ENCODE measurements around the gene UQCC2. TPM values are rescaled to one million over a fixed set of nuclear protein-coding genes. Genes with fewer than 3 reads are reported as not detected.

UQCC2 gene
- total and polyA plus RNA-seq, 2 of the 8 experiments (the other 6 are each of a cell fraction or from before 2014, with no cell fraction given) = 52.1 to 104 TPM

DNA sequence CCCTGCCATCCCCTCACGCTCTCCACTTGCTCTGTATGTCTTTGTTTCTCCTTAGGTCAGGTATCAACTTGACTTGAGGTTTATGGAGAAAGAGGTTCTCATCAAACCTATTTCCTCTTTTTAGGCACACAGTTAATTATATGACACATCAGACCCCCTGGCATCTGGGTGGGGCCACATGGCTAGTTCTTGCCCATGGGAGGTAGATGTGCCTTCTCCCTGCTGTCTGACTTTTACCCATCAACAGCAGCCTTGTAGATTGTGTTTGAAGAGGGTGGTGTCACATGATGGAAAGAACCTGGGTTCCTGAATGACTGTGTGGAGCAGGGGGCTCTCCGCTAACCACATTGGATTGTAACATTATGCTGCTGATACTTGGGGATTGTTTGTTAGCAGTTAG is 7.2 kb upstream of the UQCC2 start:
- no peak overlapping the region for H2AK5ac ChIP-seq (ENCODE audit: low read depth, low read length)
- H3K27ac ChIP-seq (ENCODE audit: low read depth, low read length) = no peak overlapping the region
- no peak overlapping the region for H3K9ac ChIP-seq (replicated peaks in 1 of 4; ENCODE audit: extremely low read depth in 1 of 4, low read depth in 3 of 4, low read length in 3 of 4)
- no peak overlapping the region for H2BK15ac ChIP-seq (ENCODE audit: low read length)
- H3K4ac ChIP-seq (replicated peaks; ENCODE audit: insufficient read length, low read depth, low read length) = no peak overlapping the region
- H4K8ac ChIP-seq (ENCODE audit: extremely low read depth, insufficient read depth, low read length) = no peak overlapping the region; the same call in 1 of the 2 replicates
- no peak overlapping the region for H2BK20ac ChIP-seq (ENCODE audit: low read length)
- ChIA-PET POLR2A (ENCODE audit: partially characterized antibody) (no interaction called here), CTCF (ENCODE audit: partially characterized antibody) (interaction anchor here (0.7 kb wide), 1 partner anchor 18 kb away, joined by 3 read pairs; no protein-coding TSS in a partner anchor)
- H3K23ac ChIP-seq (ENCODE audit: insufficient read length) = no peak overlapping the region
- no peak overlapping the region for H2AFZ ChIP-seq (ENCODE audit: low read length)
- no peaks in the 10 kb centered on the region for H3K27me3 ChIP-seq (replicated peaks in 1 of 4; ENCODE audit: control insufficient read depth in 3 of 4, extremely low read depth in 1 of 4, insufficient read depth in 3 of 4, low read length in 3 of 4)
- no peak overlapping the region for H2BK5ac ChIP-seq (ENCODE audit: low read depth, low read length)
- no peak overlapping the region for H3K56ac ChIP-seq (replicated peaks; ENCODE audit: insufficient read length, low read depth, low read length)
- DNase-seq (ENCODE audit: low read depth in 1 of 2, low spot score in 2 of 2) (no peak), FAIRE-seq (no peak)
- H2BK12ac ChIP-seq (ENCODE audit: low read depth, low read length) = no peak overlapping the region
- H3K14ac ChIP-seq (ENCODE audit: insufficient read length) = no peak overlapping the region
- no peaks in the 10 kb centered on the region for H3K23me2 ChIP-seq (ENCODE audit: low read depth, low read length)
- H3K4me3 ChIP-seq (ENCODE audit: extremely low read depth in 1 of 4, insufficient read depth in 2 of 4, low read depth in 3 of 4, low read length in 4 of 4) = no peak overlapping the region
- no peak overlapping the region for H3K18ac ChIP-seq (ENCODE audit: extremely low read depth, low read length)
- 97% methylated on average over 2 of the region's 2 CpGs; no CpG with 5 or more reads in 1 of the 2 experiments for WGBS, 2 experiments (ENCODE audit: extremely low coverage in 1 of 2, insufficient coverage in 1 of 2, insufficient read length in 1 of 2, insufficient replicate concordance in 2 of 2, low coverage in 1 of 2, low lambda C conversion rate in 2 of 2, missing lambda C conversion rate in 1 of 2)
- no peak overlapping the region for H4K91ac ChIP-seq (replicated peaks; ENCODE audit: insufficient read length, low read length)
- H2BK120ac ChIP-seq (replicated peaks; ENCODE audit: low read depth, low read length) = no peak overlapping the region
- no peak overlapping the region for H4K5ac ChIP-seq (ENCODE audit: insufficient read length, low read depth, low read length)
- no peaks in the 10 kb centered on the region for H3K79me2 ChIP-seq (ENCODE audit: control insufficient read depth in 1 of 2, insufficient read depth in 2 of 2, low read length in 2 of 2)
- TF ChIP-seq RBBP5 (IDR thresholded peaks at IDR 0.05; ENCODE audit: borderline replicate concordance, low read depth, low read length) = no peak
- TF ChIP-seq RNF2 (IDR thresholded peaks at IDR 0.05; ENCODE audit: borderline replicate concordance, low read depth, low read length, missing control alignments, poor library complexity, severe bottlenecking) = no peak
- TF ChIP-seq MAFK (IDR thresholded peaks at IDR 0.05; ENCODE audit: low read depth, low read length) = no peak
- no peak for TF ChIP-seq TAF7 (optimal IDR thresholded peaks at IDR 0.05; ENCODE audit: borderline replicate concordance, low read depth, low read length)
- no peak for TF ChIP-seq CREB1 (IDR thresholded peaks at IDR 0.05)
- no peak for TF ChIP-seq TEAD4 (IDR thresholded peaks at IDR 0.05; ENCODE audit: low read depth, low read length)
- TF ChIP-seq TBP (IDR thresholded peaks at IDR 0.05; ENCODE audit: low read depth, low read length) = no peak
- TF ChIP-seq RXRA (IDR thresholded peaks at IDR 0.05; ENCODE audit: insufficient read depth, low read depth, low read length) = no peak
- H3K79me1 ChIP-seq (ENCODE audit: low read depth, low read length) = no peaks in the 10 kb centered on the region
- no peaks in the 10 kb centered on the region for H3K9me3 ChIP-seq (ENCODE audit: insufficient read depth in 2 of 2, low read depth in 1 of 2, low read length in 1 of 2)
- H3K36me3 ChIP-seq (ENCODE audit: control insufficient read depth in 2 of 4, insufficient read depth in 4 of 4, low read length in 3 of 4) = no peaks in the 10 kb centered on the region
- no peaks in the 10 kb centered on the region for H4K20me1 ChIP-seq (replicated peaks in 1 of 2; ENCODE audit: control insufficient read depth in 1 of 2, insufficient read depth in 2 of 2, low read length in 2 of 2)
- H3K4me2 ChIP-seq (ENCODE audit: insufficient read depth in 1 of 2, low read depth in 2 of 2, low read length in 2 of 2) = no peak overlapping the region
- H3K4me1 ChIP-seq (replicated peaks in 1 of 4; ENCODE audit: control insufficient read depth in 3 of 4, insufficient read depth in 4 of 4, low read length in 3 of 4) = peaks cover 0 to 2% (median 0%) of the 10 kb centered on the region in 4 experiments; a peak in 2 of 7 replicates
